Breast epithelium (tissue), 3 donors: ENCODE data around the gene VIL1.

Experiments
- CTCF ChIP-seq, 3 donors: fragments of 450-650 bp; IDR thresholded peaks; one replicate each; pipeline ENCODE4 v1.5.1; 2016 to 2017; ENCODE audit warnings: antibody characterized with exemption in 3 of 3, mild to moderate bottlenecking in 3 of 3, moderate library complexity in 3 of 3
- POLR2A ChIP-seq: fragments of 450-650 bp; IDR thresholded peaks from one replicate; pipeline ENCODE4 v1.6.1; 2016; ENCODE audit warnings: antibody characterized with exemption, mild to moderate bottlenecking, moderate library complexity
- POLR2AphosphoS5 ChIP-seq, 3 donors: sonication (generic); formaldehyde crosslinking; IDR thresholded peaks; one replicate each; pipeline ENCODE4 v1.6.1; 2017; ENCODE audit warnings: antibody characterized with exemption in 3 of 3

GRCh38 chr2:218387369-218388194 is 31.3 kb upstream of the VIL1 start:
- TF ChIP-seq CTCF (IDR thresholded peaks at IDR 0.05): no peak
- no peak for TF ChIP-seq POLR2AphosphoS5 (IDR thresholded peaks at IDR 0.05)
- no peak for TF ChIP-seq POLR2A
